K562 (cell line): ENCODE measurements around the gene TRAP1. TPM values are rescaled to one million over a fixed set of nuclear protein-coding genes. Genes with fewer than 3 reads are reported as not detected.

Source experiments
- BRD9 ChIP-seq: fragments of 450-650 bp; IDR thresholded peaks from 2 replicates; pipeline ENCODE4 v1.6.1; 2018; ENCODE audit warnings: low read depth; ENCODE audit not compliant: partially characterized antibody
- ESRRB ChIP-seq: fragments of 250-450 bp; sonication (Bioruptor Pico); IDR thresholded peaks from 2 replicates; pipeline ENCODE4 v1.5.0; 2020; ENCODE audit warnings: mild to moderate bottlenecking, moderate library complexity, borderline replicate concordance
- HMGXB4 ChIP-seq: sonication (generic); formaldehyde crosslinking; IDR thresholded peaks from 2 replicates; pipeline ENCODE4 v1.8.1; 2023; ENCODE audit warnings: mild to moderate bottlenecking, missing genetic modification reagents
- KAT7 ChIP-seq: sonication (generic); formaldehyde crosslinking; IDR thresholded peaks from 2 replicates; pipeline ENCODE4 v1.8.0; 2022; ENCODE audit warnings: missing genetic modification reagents, mild to moderate bottlenecking, borderline replicate concordance
- MNT ChIP-seq, 2 experiments: fragments of 450-650 bp; conservative IDR thresholded peaks; 2 replicates each; pipeline ENCODE4 v1.6.1; 2017; ENCODE audit warnings: mild to moderate bottlenecking in 2 of 2, moderate library complexity in 2 of 2
- PATZ1 ChIP-seq: fragments of 250-450 bp; sonication (Bioruptor Pico); IDR thresholded peaks from 2 replicates; pipeline ENCODE4 v1.5.0; 2020; ENCODE audit warnings: mild to moderate bottlenecking, borderline replicate concordance
- RBFOX2 ChIP-seq: fragments of 200-400 bp; formaldehyde crosslinking; IDR thresholded peaks from 2 replicates; pipeline ENCODE4 v1.6.1; 2017; ENCODE audit warnings: low read depth, mild to moderate bottlenecking, low read length, moderate library complexity
- SRSF7 ChIP-seq: fragments of 200-400 bp; formaldehyde crosslinking; optimal IDR thresholded peaks from 2 replicates; pipeline ENCODE3; 2017; ENCODE audit warnings: mild to moderate bottlenecking, low read depth, low read length
- ZBTB34 ChIP-seq: fragments of 250-450 bp; sonication (Bioruptor Pico); IDR thresholded peaks from 2 replicates; pipeline ENCODE4 v1.8.0; 2021; ENCODE audit warnings: mild to moderate bottlenecking, moderate library complexity
- ZFX ChIP-seq: sonication (generic); formaldehyde crosslinking; IDR thresholded peaks from 2 replicates; pipeline ENCODE4 v1.8.0; 2022; ENCODE audit warnings: mild to moderate bottlenecking, missing genetic modification reagents, moderate library complexity
- ZNF699 ChIP-seq: fragments of 250-450 bp; sonication (Bioruptor Pico); IDR thresholded peaks from 2 replicates; pipeline ENCODE4 v1.8.0; 2021; ENCODE audit warnings: mild to moderate bottlenecking, moderate library complexity; ENCODE audit not compliant: insufficient replicate concordance
- polyA plus RNA-seq, 8 experiments: library from polyadenylated mRNA; depleted of rRNA in 4 of 8; stranded (reverse) in 5 of 8; unstranded in 3 of 8; fragments of >200 nt; fragmentation: Nextera tagmentation in 2 of 8; fragmentation: Illumina TruSeq in 1 of 8; extraction: Ambion mirVana in 2 of 8; extraction: Trizol in 1 of 8; gene quantifications; 2 replicates each; pipeline versions ENCODE4 v1.2.1 to v1.2.3, GENCODE V29; 2011 to 2014; ENCODE audit warnings: inconsistent platforms in 1 of 8, missing spikeins in 1 of 8
- total RNA-seq, 7 experiments: library from RNA; depleted of rRNA in 6 of 7; stranded (reverse); fragments of >200 nt in 6 of 7; fragmentation: Illumina TruSeq in 2 of 7; extraction: Trizol in 2 of 7; gene quantifications; 2 replicates each; pipeline versions ENCODE4 v1.2.1 to v1.2.3, GENCODE V29; 2011 to 2021; ENCODE audit warnings: low replicate concordance in 1 of 7
- TF ChIP-seq, protein P1 (sequence below): fragments of 250-450 bp; sonication (Bioruptor Pico); IDR thresholded peaks from 2 replicates; pipeline ENCODE4 v1.5.0; 2021; ENCODE audit warnings: mild to moderate bottlenecking, moderate library complexity
- TF ChIP-seq, protein P2 (sequence below): fragments of 250-450 bp; sonication (Bioruptor Pico); IDR thresholded peaks from 2 replicates; pipeline ENCODE4 v1.4.0; 2020; ENCODE audit warnings: mild to moderate bottlenecking

The TRAP1 gene
- total and polyA plus RNA-seq, 9 of the 15 experiments (the other 6 are each of a cell fraction or from before 2014, with no cell fraction given), result 19.1 to 436 (median 301) TPM

DNA sequence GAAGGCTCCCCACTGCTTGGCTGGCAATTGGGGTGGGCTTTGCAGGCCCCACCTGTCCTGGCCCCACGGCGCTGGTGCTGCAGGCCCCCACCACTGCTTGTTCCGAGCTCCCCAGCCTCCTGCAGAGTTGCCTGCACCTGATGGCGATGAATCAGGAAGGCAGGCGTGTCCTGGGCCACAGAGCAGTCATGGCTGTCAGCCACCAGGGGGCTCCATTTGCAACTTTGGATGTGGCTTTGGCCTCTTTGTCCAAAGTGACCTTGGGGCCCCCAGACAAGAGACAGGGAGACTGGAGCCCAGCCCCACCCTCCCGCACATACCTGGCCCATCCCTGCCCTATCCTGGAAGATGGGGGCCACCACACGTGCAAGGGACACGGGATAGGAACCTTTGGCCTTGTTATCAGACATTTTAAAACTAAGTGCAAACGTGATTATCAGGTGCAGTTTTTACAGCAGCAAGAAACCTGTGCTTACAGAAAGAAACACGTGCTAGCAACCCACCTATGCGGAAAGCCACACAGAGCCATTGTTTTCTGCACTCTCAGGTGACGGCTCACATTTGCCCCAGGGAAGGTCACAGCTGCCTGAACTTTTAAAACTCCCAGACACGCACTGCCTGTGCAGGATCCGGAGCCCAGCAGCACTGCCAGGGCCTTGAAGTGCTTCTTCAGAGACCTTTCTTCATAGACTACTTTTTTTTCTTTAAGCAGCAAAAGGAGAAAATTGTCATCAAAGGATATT lies 62.9 kb downstream of the TRAP1 start, which contains the start of gene DNASE1 (continued):
- TF ChIP-seq, protein P1, sequence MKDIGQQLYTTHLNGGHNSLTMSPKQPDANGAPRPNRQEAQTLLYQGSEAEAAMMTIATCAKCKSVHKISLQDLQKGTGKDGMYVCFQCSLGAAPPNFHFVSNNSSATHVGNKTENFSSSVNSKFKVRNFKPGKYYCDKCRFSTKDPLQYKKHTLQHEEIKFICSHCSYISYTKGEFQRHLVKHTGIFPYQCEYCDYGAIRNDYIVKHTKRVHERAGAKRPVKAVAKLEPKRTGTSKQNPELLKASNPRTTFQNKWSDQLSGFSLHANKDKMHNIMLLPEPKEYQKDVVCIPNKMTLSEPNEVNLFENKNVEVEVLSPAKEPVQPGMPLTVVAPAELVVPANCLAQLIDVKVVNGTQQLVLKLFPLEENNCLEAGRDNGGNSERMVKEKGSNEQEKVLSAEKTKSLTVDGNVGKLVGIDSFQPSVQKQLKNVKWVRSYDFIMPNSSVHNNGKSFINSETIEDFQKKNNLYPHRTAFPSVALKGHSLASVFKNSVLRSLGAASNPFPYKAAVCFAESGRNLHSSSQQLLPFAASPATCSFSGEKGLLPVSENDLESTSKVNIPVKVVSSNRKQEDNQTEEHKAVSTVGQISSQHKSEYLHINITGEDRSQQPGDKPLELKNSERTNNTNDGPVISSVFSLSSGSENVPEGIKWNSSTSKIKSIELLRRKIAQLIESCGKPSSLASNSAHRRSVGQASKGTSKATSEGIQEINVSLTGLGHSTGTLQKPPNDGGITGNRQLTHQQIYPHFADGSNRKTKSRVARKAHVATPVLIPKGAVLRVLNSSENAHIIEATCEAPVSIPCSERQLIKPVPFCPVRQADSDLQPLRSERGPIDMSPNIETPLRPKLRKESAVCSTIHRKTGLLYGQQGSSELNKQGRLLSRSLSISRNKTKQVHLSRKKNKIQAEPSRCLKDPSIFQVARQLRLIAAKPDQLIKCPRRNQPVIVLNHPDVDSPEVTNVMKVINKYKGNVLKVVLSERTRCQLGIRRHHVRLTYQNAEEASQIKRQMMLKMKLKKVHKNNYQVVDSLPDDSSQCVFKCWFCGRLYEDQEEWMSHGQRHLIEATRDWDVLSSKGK (CRISPR knock-in tag), result no peak
- TF ChIP-seq RBFOX2 (no peak), BRD9 (no peak), SRSF7 (no peak), ESRRB (CRISPR knock-in tag) (no peak), PATZ1 (CRISPR knock-in tag) (no peak), MNT (conservative IDR thresholded peaks at IDR 0.05) (no peak), HMGXB4 (CRISPR knock-in tag) (no peak), ZBTB34 (CRISPR knock-in tag) (no peak), ZNF699 (no peak), ZFX (CRISPR knock-in tag) (peak; percentile 58), KAT7 (CRISPR knock-in tag) (no peak)
- TF ChIP-seq, protein P2, sequence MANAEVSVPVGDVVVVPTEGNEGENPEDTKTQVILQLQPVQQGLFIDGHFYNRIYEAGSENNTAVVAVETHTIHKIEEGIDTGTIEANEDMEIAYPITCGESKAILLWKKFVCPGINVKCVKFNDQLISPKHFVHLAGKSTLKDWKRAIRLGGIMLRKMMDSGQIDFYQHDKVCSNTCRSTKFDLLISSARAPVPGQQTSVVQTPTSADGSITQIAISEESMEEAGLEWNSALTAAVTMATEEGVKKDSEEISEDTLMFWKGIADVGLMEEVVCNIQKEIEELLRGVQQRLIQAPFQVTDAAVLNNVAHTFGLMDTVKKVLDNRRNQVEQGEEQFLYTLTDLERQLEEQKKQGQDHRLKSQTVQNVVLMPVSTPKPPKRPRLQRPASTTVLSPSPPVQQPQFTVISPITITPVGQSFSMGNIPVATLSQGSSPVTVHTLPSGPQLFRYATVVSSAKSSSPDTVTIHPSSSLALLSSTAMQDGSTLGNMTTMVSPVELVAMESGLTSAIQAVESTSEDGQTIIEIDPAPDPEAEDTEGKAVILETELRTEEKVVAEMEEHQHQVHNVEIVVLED (CRISPR knock-in tag), result no peak
